GM18517 (cell line): ENCODE measurements around the gene SCAF1.
A peak's percentile ranks its signal among the peaks of the same experiment; 100 is the strongest.

Source experiments
- ATAC-seq: cut with Tn5 transposase; IDR thresholded peaks from one replicate; pipeline ENCODE4 v1.9.1; 2021; ENCODE audit warnings: mild to moderate bottlenecking, moderate library complexity; ENCODE audit not compliant: unreplicated experiment

Gene SCAF1, protein sequence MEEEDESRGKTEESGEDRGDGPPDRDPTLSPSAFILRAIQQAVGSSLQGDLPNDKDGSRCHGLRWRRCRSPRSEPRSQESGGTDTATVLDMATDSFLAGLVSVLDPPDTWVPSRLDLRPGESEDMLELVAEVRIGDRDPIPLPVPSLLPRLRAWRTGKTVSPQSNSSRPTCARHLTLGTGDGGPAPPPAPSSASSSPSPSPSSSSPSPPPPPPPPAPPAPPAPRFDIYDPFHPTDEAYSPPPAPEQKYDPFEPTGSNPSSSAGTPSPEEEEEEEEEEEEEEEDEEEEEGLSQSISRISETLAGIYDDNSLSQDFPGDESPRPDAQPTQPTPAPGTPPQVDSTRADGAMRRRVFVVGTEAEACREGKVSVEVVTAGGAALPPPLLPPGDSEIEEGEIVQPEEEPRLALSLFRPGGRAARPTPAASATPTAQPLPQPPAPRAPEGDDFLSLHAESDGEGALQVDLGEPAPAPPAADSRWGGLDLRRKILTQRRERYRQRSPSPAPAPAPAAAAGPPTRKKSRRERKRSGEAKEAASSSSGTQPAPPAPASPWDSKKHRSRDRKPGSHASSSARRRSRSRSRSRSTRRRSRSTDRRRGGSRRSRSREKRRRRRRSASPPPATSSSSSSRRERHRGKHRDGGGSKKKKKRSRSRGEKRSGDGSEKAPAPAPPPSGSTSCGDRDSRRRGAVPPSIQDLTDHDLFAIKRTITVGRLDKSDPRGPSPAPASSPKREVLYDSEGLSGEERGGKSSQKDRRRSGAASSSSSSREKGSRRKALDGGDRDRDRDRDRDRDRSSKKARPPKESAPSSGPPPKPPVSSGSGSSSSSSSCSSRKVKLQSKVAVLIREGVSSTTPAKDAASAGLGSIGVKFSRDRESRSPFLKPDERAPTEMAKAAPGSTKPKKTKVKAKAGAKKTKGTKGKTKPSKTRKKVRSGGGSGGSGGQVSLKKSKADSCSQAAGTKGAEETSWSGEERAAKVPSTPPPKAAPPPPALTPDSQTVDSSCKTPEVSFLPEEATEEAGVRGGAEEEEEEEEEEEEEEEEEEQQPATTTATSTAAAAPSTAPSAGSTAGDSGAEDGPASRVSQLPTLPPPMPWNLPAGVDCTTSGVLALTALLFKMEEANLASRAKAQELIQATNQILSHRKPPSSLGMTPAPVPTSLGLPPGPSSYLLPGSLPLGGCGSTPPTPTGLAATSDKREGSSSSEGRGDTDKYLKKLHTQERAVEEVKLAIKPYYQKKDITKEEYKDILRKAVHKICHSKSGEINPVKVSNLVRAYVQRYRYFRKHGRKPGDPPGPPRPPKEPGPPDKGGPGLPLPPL

DNA sequence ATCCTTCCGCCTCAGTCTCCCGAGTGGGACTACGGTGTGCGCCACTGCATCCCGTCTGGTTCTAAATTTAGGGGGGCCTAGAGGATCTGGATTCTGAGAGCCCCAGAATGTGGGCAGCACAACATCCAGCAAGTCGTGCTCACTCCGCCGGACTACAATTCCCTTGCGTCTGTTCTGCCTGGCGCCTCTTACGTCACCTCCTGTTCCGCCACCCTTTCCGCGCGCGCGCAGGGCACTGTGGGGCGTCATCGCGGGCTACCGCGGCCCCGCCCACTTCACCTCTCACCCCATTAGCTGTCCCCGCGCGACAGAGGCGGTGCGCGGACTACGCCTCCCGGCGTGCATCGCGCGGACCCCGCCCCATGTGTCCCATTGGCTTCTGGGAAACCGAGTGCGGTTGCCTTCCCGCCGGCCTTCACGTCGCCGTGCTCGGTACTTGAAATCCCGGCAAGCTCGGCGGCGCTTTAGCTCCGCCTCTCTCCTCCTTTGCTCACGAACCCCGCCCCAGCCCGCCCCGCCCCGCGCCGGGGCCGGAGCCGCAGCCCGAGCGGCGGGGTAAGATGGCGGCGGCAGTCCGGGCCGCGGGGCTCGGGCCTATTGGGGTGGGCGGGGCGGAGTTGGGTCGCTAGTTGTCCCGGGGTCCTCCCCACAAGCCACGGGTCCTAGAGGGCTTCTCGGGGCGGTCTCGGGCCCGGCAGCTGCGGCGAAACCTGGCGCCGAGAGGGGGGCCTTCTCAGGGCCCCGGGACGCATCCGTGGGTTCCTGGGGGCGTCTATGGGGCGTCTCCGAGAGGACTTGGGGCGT, at the start of gene SCAF1:
Gene SCAF1, plus strand, starts transcription at position 522 of the 804 bp plus-strand sequence. CDS start 2,818 bp downstream, outside the sequence.
- peak; percentile 52 for ATAC-seq

DNA sequence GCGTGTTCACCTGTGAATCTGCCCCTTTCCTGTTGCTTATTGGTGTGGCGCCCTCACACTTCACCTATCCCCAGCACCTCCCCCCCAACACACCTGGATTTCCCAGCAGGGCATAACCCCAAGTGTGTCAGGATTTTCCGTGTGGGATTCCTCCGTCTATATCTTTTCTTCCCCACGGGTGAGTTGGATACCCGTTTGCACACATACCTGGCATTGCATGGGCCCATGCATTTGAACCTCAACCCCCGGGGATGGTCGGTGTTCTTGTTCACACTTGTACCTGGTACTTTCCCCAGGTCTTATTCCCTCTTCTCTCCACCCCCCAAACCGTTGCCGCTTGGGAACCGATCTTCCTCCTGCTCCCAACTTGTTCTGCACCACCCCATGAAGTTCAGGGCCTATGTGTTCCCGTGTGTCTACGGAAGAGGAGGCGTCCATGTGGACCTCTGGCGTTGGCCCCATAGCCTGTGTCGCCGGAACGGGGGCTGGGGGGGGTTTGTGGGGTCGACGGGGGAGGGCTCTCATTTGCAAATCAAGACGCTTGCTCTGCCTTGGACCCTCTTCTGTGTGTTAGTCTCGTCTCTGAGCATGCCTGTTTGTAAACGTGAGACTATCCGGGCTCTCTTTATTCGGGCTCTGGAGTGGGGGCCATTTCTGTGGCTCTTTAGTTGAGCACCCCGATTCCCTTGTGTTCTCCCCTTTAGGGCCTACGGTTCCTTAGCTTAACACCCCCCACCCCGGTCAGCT, 49.4 kb upstream of the SCAF1 start:
- ATAC-seq: no peak

DNA sequence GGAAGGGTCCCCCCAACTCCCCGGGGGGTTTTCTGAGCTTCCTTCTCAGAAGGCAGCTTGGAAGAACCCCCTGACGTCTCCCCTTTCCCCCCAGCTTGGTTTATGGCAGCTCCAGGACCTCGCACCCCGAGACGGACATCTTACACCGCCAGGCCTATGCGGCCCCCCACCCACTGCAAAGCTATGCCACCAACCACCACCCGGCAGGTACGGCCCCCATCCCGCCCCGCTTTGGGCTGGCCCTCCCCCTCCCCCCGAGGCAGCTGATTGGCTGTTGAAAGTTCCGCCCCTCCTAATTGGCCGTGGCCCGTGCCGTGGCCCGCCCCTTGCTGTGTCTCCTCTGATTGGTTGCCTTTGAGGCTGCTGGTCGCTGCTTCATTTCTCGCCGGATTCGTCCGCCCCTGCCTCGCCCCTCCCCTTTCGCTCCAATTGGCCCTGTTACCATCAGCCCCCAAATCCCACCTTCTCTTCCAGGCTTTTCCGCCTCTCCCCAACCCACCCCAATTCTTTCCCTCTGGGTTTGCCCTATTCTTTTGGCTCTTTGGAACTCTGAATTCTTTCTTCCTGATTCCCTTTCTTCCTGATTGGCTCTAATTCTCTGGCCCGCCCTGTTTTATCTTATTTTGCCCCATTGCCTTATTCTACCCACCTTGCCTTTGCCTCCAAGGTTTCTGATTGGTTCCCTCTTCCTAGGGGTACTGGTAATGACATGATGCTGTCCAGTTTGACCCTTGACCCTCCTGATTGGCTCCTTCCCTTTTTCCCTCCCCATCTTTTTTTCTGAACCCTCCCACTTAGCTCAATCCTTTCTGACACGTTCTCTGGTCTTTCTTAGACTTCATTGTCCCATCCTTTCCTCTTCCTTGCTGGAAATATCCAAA, 48.5 kb upstream of the SCAF1 start:
- ATAC-seq: no peak

DNA sequence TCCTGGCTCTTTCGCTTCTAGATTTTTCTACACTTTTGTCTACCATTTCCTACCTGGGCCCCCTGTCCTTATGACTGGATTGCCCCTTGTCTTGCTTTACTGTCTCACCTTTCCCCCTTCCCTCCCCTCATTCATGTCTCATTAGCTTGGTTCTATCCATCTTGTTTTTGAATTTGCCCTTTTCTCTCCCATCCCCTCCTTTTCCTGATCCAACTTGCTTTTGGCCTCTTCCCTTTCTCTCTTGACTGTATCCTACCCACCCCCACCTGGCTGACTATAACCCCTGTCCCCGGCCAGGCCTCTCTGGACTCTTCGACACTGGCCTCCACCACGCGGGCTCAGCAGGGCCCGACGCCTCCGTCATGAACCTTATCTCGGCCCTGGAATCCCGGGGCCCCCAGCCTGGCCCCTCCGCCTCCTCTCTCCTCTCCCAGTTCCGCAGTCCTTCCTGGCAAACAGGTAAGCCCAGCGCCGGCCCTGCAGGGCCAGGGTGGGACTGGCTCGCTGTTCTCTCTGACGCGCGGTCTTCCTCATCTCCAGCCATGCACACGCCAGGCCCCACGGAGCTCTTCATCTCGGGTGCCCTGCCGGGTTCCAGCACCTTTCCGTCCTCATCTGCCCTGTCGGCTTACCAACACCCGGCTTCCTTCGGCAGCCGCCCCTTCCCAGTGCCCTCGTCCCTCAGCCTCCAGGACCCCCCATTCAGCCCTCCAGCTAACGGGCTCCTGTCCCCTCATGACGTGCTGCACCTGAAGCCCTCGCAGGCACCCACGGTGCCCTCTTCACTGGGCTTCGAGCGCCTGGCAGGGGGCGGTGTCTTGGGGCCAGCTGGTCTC, 47.6 kb upstream of the SCAF1 start:
- ATAC-seq: no peak

DNA sequence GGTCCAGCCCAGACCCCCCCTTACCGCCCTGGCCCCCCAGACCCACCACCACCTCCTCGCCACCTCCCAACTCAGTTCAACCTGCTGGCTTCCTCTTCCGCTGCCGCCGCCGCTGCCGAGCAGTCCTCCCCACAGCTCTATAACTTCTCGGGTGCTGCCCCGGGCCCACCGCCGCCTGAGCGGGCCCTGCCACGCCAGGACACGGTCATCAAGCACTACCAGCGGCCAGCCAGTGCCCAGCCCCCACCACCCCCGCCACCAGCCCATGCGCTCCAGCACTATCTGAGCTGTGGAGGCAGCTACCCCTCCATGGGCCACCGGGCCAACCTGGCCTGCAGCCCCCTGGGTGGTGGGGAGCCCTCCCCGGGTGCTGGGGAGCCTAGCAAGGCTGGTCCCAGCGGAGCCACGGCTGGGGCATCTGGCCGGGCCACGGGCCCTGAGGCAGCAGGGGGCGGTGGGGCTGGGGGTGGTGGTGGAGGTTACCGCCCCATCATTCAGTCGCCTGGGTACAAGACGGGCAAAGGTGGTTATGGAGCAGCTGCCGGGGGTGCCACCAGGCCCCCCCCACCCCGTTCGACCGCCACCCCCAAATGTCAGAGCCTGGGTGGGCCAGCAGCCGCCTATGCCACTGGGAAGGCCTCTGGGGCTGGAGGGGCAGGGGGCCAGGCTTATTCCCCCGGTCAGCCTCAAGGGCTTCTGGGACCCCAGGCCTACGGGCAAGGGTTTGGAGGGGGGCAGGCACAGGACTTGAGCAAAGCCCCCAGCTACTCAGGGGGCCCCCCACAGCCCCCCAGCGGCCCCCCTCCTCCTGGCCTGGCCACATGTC, 46.8 kb upstream of the SCAF1 start:
- ATAC-seq: no peak

DNA sequence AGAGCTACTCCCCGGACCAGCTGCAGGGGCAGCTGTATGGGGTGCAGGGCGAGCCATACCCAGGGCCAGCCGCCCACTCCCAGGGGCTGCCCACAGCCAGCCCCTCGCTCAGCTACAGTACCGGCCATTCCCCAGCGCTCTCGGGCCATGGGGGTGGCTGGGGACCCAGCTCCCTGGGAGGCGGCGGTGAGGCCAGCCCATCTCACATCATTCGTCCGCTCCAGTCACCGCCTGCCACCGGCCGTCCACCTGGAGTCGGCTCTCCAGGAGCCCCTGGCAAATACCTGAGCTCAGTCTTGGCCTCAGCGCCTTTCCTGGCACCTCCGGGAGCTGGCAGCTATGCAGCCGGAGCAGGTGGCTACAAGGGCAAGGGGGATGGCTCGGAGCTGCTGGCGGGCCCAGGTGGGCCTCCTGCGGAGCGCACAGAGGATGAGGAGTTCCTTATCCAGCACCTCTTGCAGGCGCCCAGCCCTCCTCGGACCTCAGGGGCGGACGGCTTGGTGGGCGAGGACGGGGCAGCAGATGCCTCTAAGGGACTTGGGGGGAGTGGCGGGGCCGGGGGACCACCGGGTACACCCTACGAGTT, 46.1 kb upstream of the SCAF1 start:
- no peak for ATAC-seq

DNA sequence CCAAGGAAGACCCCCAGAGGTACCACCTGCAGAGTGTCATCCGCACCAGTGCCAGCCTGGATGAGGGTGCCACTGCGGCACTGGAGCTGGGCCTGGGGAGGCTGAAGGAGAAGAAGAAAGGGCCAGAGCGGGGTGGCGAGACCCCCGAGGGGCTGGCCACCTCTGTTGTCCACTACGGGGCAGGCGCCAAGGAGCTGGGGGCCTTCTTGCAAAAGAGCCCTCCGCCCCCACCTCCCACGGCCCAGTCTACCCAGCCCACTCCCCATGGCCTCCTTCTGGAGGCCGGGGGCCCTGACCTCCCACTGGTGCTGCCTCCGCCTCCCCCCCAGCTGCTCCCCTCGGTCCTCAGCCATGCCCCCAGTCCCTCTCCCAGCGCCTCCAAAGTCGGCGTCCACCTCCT, 45.6 kb upstream of the SCAF1 start:
- no peak for ATAC-seq

DNA sequence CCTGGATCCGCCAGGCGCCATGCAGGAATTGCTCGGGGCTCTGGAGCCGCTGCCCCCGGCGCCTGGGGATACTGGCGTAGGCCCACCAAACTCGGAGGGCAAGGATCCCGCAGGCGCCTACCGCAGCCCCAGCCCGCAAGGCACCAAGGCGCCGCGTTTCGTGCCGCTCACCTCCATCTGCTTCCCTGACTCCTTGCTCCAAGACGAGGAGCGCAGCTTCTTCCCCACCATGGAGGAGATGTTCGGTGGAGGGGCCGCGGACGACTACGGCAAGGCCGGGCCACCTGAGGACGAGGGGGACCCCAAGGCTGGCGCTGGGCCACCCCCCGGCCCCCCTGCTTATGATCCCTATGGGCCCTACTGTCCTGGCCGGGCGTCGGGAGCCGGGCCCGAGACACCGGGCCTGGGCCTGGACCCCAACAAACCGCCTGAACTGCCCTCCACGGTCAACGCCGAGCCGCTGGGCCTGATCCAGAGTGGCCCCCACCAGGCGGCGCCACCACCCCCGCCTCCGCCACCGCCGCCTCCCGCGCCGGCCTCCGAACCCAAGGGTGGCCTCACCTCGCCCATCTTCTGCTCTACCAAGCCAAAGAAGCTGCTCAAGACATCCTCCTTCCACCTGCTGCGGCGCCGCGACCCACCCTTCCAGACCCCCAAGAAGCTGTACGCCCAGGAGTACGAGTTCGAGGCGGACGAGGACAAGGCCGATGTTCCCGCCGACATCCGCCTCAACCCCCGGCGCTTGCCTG, 44.9 kb upstream of the SCAF1 start:
- ATAC-seq: no peak

DNA sequence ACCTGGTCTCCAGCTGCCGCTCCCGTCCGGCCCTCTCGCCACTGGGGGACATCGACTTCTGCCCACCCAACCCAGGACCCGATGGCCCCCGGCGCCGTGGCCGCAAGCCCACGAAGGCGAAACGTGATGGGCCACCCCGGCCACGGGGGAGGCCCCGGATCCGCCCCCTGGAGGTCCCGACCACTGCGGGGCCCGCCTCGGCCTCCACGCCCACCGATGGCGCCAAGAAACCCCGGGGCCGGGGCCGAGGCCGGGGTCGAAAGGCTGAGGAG, 44.4 kb upstream of the SCAF1 start:
- ATAC-seq: no peak

DNA sequence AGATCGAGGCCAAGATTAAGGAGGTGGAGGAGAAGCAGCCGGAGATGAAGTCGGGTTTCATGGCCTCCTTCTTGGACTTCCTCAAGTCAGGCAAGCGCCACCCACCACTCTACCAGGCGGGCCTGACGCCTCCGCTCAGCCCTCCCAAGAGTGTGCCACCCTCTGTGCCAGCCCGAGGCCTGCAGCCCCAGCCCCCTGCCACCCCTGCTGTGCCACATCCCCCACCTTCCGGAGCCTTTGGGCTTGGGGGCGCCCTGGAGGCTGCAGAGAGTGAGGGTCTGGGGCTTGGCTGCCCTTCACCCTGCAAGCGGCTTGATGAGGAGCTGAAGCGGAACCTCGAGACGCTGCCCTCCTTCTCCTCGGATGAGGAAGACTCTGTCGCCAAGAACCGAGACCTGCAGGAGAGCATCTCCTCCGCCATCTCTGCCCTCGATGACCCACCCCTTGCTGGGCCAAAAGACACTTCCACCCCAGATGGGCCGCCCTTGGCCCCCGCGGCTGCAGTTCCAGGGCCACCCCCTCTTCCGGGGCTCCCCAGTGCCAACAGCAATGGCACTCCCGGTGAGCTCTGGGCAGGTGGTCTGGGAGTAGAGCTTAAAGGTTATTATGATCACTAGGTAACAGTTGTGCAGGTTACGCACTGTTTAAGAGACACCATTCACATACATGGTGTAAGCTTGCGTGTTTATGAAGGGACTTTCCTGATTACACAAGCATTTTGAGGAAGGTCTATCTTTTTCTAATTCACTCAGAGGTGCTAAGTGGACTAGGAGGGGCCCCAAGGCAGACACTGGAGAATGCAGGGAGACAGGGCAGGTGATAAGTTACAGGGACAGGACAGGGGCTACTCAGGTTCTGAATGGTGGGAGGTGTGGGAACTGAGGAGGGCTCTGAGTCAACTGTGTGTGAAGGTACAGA, 42.4 kb upstream of the SCAF1 start:
- ATAC-seq: no peak

DNA sequence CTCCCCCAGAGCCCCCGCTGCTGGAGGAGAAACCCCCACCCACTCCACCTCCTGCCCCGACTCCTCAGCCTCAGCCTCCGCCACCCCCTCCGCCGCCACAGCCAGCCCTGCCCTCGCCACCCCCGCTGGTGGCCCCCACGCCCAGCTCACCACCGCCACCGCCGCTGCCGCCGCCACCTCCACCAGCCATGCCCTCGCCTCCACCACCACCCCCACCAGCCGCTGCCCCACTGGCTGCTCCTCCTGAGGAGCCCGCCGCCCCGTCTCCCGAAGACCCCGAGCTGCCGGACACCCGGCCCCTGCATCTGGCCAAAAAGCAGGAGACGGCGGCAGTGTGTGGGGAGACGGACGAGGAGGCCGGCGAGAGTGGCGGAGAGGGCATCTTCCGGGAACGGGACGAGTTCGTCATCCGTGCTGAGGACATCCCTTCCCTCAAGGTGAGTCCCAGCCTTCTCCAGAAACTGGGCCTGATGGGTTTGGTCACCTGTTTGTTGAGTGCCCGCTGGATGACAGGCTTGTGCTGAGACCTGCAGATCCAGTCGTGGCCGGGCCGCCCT, 40.4 kb upstream of the SCAF1 start:
- no peak for ATAC-seq

DNA sequence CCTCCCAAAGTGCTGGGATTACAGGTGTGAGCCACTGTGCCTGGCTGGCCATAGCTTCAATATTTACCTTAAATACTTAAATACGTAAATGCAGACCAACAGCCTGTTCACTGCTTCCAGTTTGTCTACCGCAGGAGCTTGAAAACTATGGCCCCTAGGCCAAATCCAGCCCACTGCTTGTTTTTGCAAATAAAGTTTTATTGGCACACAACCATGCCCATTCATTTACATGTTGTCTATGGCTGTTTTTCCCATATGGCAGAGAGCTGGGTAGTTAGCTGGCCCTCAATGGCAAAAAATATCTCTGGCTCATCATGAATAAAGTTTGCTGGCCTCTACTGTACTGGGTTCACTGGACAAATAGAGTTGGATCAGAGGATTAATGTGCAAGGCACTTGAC, 39.2 kb upstream of the SCAF1 start:
- no peak for ATAC-seq

DNA sequence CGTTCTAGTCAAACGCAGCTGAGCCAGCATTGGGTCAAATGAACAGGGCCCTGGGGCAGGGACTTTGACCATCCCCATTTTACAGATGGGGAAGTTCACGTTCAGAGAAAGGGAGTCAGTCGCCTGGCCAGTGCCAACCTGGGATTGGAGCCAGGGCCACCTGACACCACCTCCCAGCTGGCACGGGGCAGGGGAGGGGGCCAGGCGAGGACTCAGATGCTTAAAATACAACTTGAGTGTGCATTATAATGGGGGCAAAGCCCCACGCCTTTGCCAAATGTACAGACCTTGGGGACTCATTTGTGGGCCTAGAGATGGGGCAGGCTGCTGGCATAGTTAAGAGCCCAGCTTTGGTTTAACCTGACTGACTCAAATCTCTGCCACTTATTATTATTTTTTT, 36.4 kb upstream of the SCAF1 start:
- no peak for ATAC-seq

DNA sequence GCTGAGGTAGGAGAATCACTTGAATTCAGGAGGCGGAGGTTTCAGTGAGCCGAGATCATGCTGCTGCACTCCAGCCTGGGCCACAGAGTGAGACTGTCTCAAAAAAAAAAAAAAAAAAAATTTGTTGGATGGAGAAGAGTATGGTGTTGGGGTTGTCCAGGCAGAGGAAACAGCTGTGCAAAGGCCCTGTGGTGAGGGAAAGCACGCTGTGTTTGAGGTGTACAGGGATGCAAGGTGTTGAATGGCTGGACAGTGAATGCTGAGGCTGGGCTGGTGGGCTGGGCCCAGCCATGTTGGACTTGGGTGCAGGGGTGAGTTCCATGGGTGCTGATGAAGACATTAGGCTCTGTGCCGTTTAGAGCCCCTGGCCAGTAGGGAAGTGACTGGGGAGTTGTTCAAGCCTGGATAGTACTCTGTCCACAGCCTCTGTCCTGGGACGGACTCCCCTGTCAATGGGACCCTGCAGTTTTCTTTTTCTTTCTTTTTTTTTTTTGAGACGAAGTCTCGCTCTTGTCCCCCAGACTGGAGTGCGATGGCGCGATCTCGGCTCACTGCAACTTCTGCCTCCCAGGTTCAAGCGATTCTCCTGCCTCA, 32.4 kb upstream of the SCAF1 start:
- ATAC-seq: no peak
